HepG2 (cell line): Measurements from ENCODE around the gene ETV5. TPM values are rescaled to one million over a fixed set of nuclear protein-coding genes. Genes with fewer than 3 reads are reported as not detected.

ENCODE experiments used
- ATAC-seq: fragments of 200-7000 bp; cut with Tn5 transposase; 3 replicates; pipeline ENCODE4 v1.9.1; 2020; ENCODE audit warnings: mild to moderate bottlenecking, moderate library complexity
- BruUV-seq: library from RNA; stranded (reverse); fragments of 400-500 nt; replicated peaks from 2 replicates; lab custom pipeline; 2021; lab: Mats Ljungman, UMichigan
- CTCF ChIA-PET: fragments of 300-600 bp; formaldehyde crosslinking; extraction: SDS; loops from one replicate; lab custom pipeline; 2021; ENCODE audit warnings: low total read pairs, inconsistent platforms, low intra/inter-chr PET ratio; lab: Yijun Ruan, JAX
- POLR2A ChIA-PET: fragments of 350-600 bp; sonication (Branson Sonifier 250); formaldehyde crosslinking; loops from one replicate; lab custom pipeline; 2020; ENCODE audit warnings: antibody characterized with exemption, inconsistent platforms; lab: Yijun Ruan, JAX
- DNase-seq: peaks from one replicate; pipeline ENCODE4 v3.0.0-alpha.2; 2015; ENCODE audit warnings: low spot score
- FAIRE-seq: peaks from 3 replicates; lab custom pipeline; 2011; peaks lifted over from hg19 to GRCh38; lab: Jason Lieb, UNC
- H2AFZ ChIP-seq: one replicate; pipeline ENCODE4 v1.6.1; 2011; ENCODE audit warnings: low read length, inconsistent platforms
- H3K27ac ChIP-seq: fragments of 300-600 bp; 3 replicates; pipeline ENCODE4 v1.8.0; 2011; ENCODE audit warnings: mixed run types, mild to moderate bottlenecking, mixed read lengths, low read length, inconsistent platforms; ENCODE audit not compliant: insufficient read depth; ENCODE audit errors: extremely low read length
- H3K27me3 ChIP-seq, 2 experiments: fragments of 200-600 bp in 1 of 2; 2 replicates in 1 of 2; 3 replicates in 1 of 2; pipeline versions ENCODE4 v1.6.0 to v1.8.0; 2011; ENCODE audit warnings: low read length in 2 of 2, mild to moderate bottlenecking in 2 of 2, moderate library complexity in 2 of 2, inconsistent platforms in 1 of 2; ENCODE audit not compliant: insufficient read depth in 2 of 2, control insufficient read depth in 1 of 2
- H3K36me3 ChIP-seq, 2 experiments: fragments of 200-600 bp in 1 of 2; replicated peaks in 1 of 2; 2 replicates in 1 of 2; 3 replicates in 1 of 2; pipeline versions ENCODE4 v1.5.1 to v1.8.0; 2011; ENCODE audit warnings: low read length in 2 of 2, inconsistent platforms in 1 of 2; ENCODE audit not compliant: insufficient read depth in 2 of 2, control insufficient read depth in 1 of 2
- H3K4me1 ChIP-seq: 2 replicates; pipeline ENCODE4 v1.5.1; 2012; ENCODE audit warnings: low read length, inconsistent platforms; ENCODE audit not compliant: insufficient read depth
- H3K4me2 ChIP-seq: 2 replicates; pipeline ENCODE4 v1.6.0; 2011; ENCODE audit warnings: low read depth, low read length, inconsistent platforms
- H3K4me3 ChIP-seq, 3 experiments: fragments of 200-600 bp in 1 of 3; sonication (generic), shearing (Covaris generic) in 1 of 3; replicated peaks in 1 of 3; 2 replicates each; pipeline ENCODE4 v1.5.1; 2011 to 2016; ENCODE audit warnings: low read length in 3 of 3, inconsistent platforms in 2 of 3, low read depth in 2 of 3, mild to moderate bottlenecking in 2 of 3, control low read depth in 1 of 3, mixed read lengths in 1 of 3; ENCODE audit not compliant: insufficient read depth in 1 of 3
- H3K79me2 ChIP-seq: one replicate; pipeline ENCODE4 v1.6.1; 2011; ENCODE audit warnings: low read length, inconsistent platforms; ENCODE audit not compliant: insufficient read depth
- H3K9ac ChIP-seq: 2 replicates; pipeline ENCODE4 v1.6.0; 2011; ENCODE audit warnings: mild to moderate bottlenecking, low read depth, low read length, inconsistent platforms; ENCODE audit not compliant: insufficient read depth
- H3K9me3 ChIP-seq: 2 replicates; pipeline ENCODE4 v1.5.1; 2012; ENCODE audit warnings: mild to moderate bottlenecking, low read length
- H4K20me1 ChIP-seq: 2 replicates; pipeline ENCODE4 v1.6.0; 2011; ENCODE audit warnings: inconsistent platforms, mild to moderate bottlenecking, low read length, moderate library complexity; ENCODE audit not compliant: insufficient read depth
- AKAP8 ChIP-seq: sonication (generic); formaldehyde crosslinking; IDR thresholded peaks from 2 replicates; pipeline ENCODE4 v1.5.1; 2020; ENCODE audit warnings: mild to moderate bottlenecking, missing genetic modification reagents
- NFYC ChIP-seq: IDR thresholded peaks from 2 replicates; pipeline ENCODE4 v1.6.1; 2016; ENCODE audit warnings: missing genetic modification reagents, missing compliant biosample characterization
- NKX3-1 ChIP-seq: sonication (generic); formaldehyde crosslinking; IDR thresholded peaks from 2 replicates; pipeline ENCODE4 v1.5.0; 2020; ENCODE audit warnings: missing genetic modification reagents
- ZNF251 ChIP-seq: sonication (generic); formaldehyde crosslinking; IDR thresholded peaks from 2 replicates; pipeline ENCODE4 v1.9.0; 2021; ENCODE audit warnings: mild to moderate bottlenecking, missing genetic modification reagents
- ZNF354B ChIP-seq: sonication (generic); formaldehyde crosslinking; IDR thresholded peaks from 2 replicates; pipeline ENCODE4 v1.8.0; 2022; ENCODE audit warnings: mild to moderate bottlenecking, missing genetic modification reagents
- ZNF75D ChIP-seq: sonication (generic); formaldehyde crosslinking; IDR thresholded peaks from 2 replicates; pipeline ENCODE4 v1.8.1; 2023; ENCODE audit warnings: missing genetic modification reagents, mild to moderate bottlenecking, borderline replicate concordance
- ZNF792 ChIP-seq: IDR thresholded peaks from 2 replicates; pipeline ENCODE4 v1.6.1; 2016
- WGBS: methylation state at CpG from one replicate; pipeline ENCODE4 v1.1.6; 2017; ENCODE audit warnings: low lambda C conversion rate; 5-methylcytosine and 5-hydroxymethylcytosine counted together
- in situ Hi-C: cut with HindIII; loops from 2 replicates; pipeline ENCODE4 v1.10.0; 2017; ENCODE audit warnings: low pct_unique_long_range_greater_than_20kb; ENCODE audit not compliant: extremely low pct_ligation_motif_present
- intact Hi-C: fragments of 100-400 bp; cut with micrococcal nuclease; formaldehyde crosslinking; loops from one replicate; pipeline ENCODE4 v1.10.0; 2022; ENCODE audit not compliant: unreplicated experiment
- polyA plus RNA-seq, 8 experiments: library from polyadenylated mRNA; depleted of rRNA in 3 of 8; stranded (reverse) in 7 of 8; unstranded in 1 of 8; fragments of >200 nt; fragmentation: Illumina TruSeq in 4 of 8; extraction: Trizol in 4 of 8; gene quantifications; 2 replicates each; pipeline versions ENCODE4 v1.2.1 to v1.2.3, GENCODE V29; 2011 to 2016; ENCODE audit warnings: low read depth in 4 of 8, missing spikeins in 1 of 8, mixed read lengths in 1 of 8; ENCODE audit not compliant: insufficient read depth in 1 of 8
- total RNA-seq, 5 experiments: library from RNA; depleted of rRNA; stranded (reverse); fragments of >200 nt; fragmentation: Illumina TruSeq; extraction: Trizol; gene quantifications; 2 replicates each; pipeline ENCODE4 v1.2.3, GENCODE V29; 2016; ENCODE audit warnings: low read depth in 1 of 5
- TF ChIP-seq, protein P1 (sequence below): sonication (generic); formaldehyde crosslinking; IDR thresholded peaks from 2 replicates; pipeline ENCODE4 v1.5.1; 2020; ENCODE audit warnings: missing genetic modification reagents, mild to moderate bottlenecking, borderline replicate concordance
- TF ChIP-seq, protein P2 (sequence below): sonication (generic); formaldehyde crosslinking; IDR thresholded peaks from 2 replicates; pipeline ENCODE4 v1.5.1; 2020; ENCODE audit warnings: missing genetic modification reagents, mild to moderate bottlenecking, borderline replicate concordance
- TF ChIP-seq, protein P3 (sequence below): IDR thresholded peaks from 2 replicates; pipeline ENCODE4 v1.6.1; 2016; ENCODE audit warnings: missing genetic modification reagents, missing compliant biosample characterization
- TF ChIP-seq, protein P4 (sequence below): sonication (generic); formaldehyde crosslinking; IDR thresholded peaks from 2 replicates; pipeline ENCODE4 v1.5.0; 2020; ENCODE audit warnings: mild to moderate bottlenecking, missing genetic modification reagents, borderline replicate concordance

The ETV5 gene
- total and polyA plus RNA-seq, 2 of the 13 experiments (the other 11 are each of a cell fraction or from before 2014, with no cell fraction given) = 52.9 to 57.2 TPM

GRCh38 chr3:186123012-186123411 is 14.1 kb upstream of the ETV5 start:
- Histone ChIP-seq H3K4me3 (no peak overlapping the region), H3K4me2 (no peak overlapping the region), H3K9ac (no peak overlapping the region), H3K36me3 (no peaks in the 10 kb centered on the region), H3K4me1 (no peaks in the 10 kb centered on the region), H3K27ac (no peak overlapping the region), H2AFZ (no peak overlapping the region), H3K79me2 (no peaks in the 10 kb centered on the region), H4K20me1 (no peaks in the 10 kb centered on the region), H3K27me3 (no peaks in the 10 kb centered on the region), H3K9me3 (no peaks in the 10 kb centered on the region)
- WGBS = 42% methylated on average over 5 of the region's 5 CpGs
- intact Hi-C loops = no loop called here
- ATAC-seq (no peak), FAIRE-seq (no peak), DNase-seq (no peak)
- CTCF ChIA-PET = no interaction called here
- POLR2A ChIA-PET = no interaction called here
- in situ Hi-C loops = no loop called here
- BruUV-seq = no TSS peak
- TF ChIP-seq AKAP8 = no peak
- TF ChIP-seq, protein P1, sequence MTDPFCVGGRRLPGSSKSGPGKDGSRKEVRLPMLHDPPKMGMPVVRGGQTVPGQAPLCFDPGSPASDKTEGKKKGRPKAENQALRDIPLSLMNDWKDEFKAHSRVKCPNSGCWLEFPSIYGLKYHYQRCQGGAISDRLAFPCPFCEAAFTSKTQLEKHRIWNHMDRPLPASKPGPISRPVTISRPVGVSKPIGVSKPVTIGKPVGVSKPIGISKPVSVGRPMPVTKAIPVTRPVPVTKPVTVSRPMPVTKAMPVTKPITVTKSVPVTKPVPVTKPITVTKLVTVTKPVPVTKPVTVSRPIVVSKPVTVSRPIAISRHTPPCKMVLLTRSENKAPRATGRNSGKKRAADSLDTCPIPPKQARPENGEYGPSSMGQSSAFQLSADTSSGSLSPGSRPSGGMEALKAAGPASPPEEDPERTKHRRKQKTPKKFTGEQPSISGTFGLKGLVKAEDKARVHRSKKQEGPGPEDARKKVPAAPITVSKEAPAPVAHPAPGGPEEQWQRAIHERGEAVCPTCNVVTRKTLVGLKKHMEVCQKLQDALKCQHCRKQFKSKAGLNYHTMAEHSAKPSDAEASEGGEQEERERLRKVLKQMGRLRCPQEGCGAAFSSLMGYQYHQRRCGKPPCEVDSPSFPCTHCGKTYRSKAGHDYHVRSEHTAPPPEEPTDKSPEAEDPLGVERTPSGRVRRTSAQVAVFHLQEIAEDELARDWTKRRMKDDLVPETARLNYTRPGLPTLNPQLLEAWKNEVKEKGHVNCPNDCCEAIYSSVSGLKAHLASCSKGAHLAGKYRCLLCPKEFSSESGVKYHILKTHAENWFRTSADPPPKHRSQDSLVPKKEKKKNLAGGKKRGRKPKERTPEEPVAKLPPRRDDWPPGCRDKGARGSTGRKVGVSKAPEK (CRISPR knock-in tag) = no peak
- TF ChIP-seq ZNF792 (CRISPR knock-in tag) = no peak
- TF ChIP-seq, protein P2, sequence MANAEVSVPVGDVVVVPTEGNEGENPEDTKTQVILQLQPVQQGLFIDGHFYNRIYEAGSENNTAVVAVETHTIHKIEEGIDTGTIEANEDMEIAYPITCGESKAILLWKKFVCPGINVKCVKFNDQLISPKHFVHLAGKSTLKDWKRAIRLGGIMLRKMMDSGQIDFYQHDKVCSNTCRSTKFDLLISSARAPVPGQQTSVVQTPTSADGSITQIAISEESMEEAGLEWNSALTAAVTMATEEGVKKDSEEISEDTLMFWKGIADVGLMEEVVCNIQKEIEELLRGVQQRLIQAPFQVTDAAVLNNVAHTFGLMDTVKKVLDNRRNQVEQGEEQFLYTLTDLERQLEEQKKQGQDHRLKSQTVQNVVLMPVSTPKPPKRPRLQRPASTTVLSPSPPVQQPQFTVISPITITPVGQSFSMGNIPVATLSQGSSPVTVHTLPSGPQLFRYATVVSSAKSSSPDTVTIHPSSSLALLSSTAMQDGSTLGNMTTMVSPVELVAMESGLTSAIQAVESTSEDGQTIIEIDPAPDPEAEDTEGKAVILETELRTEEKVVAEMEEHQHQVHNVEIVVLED (CRISPR knock-in tag) = no peak
- TF ChIP-seq ZNF75D = no peak
- TF ChIP-seq ZNF251 (CRISPR knock-in tag) = no peak
- TF ChIP-seq, protein P3, sequence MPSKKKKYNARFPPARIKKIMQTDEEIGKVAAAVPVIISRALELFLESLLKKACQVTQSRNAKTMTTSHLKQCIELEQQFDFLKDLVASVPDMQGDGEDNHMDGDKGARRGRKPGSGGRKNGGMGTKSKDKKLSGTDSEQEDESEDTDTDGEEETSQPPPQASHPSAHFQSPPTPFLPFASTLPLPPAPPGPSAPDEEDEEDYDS (CRISPR knock-in tag) = no peak
- no peak for TF ChIP-seq ZNF354B
- TF ChIP-seq NKX3-1 (CRISPR knock-in tag) = no peak
- TF ChIP-seq, protein P4, sequence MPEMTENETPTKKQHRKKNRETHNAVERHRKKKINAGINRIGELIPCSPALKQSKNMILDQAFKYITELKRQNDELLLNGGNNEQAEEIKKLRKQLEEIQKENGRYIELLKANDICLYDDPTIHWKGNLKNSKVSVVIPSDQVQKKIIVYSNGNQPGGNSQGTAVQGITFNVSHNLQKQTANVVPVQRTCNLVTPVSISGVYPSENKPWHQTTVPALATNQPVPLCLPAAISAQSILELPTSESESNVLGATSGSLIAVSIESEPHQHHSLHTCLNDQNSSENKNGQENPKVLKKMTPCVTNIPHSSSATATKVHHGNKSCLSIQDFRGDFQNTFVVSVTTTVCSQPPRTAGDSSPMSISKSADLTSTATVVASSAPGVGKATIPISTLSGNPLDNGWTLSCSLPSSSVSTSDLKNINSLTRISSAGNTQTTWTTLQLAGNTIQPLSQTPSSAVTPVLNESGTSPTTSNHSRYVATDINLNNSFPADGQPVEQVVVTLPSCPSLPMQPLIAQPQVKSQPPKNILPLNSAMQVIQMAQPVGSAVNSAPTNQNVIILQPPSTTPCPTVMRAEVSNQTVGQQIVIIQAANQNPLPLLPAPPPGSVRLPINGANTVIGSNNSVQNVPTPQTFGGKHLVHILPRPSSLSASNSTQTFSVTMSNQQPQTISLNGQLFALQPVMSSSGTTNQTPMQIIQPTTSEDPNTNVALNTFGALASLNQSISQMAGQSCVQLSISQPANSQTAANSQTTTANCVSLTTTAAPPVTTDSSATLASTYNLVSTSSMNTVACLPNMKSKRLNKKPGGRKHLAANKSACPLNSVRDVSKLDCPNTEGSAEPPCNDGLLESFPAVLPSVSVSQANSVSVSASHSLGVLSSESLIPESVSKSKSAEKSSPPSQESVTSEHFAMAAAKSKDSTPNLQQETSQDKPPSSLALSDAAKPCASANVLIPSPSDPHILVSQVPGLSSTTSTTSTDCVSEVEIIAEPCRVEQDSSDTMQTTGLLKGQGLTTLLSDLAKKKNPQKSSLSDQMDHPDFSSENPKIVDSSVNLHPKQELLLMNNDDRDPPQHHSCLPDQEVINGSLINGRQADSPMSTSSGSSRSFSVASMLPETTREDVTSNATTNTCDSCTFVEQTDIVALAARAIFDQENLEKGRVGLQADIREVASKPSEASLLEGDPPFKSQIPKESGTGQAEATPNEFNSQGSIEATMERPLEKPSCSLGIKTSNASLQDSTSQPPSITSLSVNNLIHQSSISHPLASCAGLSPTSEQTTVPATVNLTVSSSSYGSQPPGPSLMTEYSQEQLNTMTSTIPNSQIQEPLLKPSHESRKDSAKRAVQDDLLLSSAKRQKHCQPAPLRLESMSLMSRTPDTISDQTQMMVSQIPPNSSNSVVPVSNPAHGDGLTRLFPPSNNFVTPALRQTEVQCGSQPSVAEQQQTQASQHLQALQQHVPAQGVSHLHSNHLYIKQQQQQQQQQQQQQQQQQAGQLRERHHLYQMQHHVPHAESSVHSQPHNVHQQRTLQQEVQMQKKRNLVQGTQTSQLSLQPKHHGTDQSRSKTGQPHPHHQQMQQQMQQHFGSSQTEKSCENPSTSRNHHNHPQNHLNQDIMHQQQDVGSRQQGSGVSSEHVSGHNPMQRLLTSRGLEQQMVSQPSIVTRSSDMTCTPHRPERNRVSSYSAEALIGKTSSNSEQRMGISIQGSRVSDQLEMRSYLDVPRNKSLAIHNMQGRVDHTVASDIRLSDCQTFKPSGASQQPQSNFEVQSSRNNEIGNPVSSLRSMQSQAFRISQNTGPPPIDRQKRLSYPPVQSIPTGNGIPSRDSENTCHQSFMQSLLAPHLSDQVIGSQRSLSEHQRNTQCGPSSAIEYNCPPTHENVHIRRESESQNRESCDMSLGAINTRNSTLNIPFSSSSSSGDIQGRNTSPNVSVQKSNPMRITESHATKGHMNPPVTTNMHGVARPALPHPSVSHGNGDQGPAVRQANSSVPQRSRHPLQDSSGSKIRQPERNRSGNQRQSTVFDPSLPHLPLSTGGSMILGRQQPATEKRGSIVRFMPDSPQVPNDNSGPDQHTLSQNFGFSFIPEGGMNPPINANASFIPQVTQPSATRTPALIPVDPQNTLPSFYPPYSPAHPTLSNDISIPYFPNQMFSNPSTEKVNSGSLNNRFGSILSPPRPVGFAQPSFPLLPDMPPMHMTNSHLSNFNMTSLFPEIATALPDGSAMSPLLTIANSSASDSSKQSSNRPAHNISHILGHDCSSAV (CRISPR knock-in tag) = no peak
- no peak for TF ChIP-seq NFYC (CRISPR knock-in tag)
